Measurements from ENCODE around the gene SPOCD1.
A peak's percentile ranks its signal among the peaks of the same experiment; 100 is the strongest.

Gene SPOCD1

DNA sequence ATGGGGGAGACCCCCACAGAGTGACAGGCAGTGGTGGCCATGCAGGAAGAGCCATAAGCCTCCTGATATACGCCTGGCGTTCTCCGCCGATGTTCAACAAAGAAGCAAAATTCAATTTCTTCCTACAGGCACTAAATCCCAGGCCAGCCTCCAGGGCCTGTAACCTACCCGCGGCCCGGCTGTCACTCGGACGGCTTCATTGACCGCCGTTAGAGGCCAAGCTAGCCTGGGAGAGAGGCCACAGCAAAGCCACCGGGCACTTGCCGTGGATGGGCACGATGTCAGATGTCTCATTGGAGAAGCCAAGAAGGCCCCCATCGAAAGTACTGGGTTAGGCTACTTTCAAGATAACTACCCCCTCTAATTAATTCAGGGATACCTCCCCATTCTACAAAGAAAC is 61.4 kb downstream of the SPOCD1 start:
- DNase-seq: no peak

DNA sequence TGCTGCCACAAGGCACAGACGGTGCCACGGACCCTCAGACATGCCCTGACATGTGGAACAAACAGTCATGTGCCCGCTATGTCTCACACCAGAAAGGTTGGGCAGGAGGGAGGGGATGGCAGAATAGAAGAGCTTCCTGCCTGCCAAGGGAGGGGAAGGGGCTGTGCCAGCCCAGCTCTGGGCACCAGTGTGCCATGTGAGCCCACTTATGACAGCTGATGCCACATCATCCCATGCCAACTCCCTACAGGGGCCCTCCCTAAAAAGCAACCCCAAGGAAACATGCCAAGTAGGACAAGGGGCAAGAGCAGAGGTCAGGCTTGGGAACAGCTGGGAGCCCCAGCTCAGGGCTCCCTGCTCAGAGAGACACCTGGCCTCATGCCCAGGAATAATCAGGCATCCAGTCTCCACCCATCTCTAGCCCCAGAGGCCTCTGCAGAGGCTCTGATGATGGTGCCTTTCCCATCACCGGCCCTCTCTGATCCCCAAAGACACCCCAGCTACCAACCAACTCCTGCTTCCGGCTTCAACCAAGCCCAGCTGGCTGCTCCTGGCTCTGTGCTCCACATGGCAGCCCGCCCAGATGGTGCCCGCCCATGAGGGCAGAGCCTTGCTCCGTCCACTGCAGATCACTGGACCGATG is 62.0 kb downstream of the SPOCD1 start:
- DNase-seq: no peak

- no peak for DNase-seq
These were observed 62.8 kb downstream of the SPOCD1 start for GRCh38 chr1:31752952-31753475.

- no peak for DNase-seq
These were observed 63.6 kb downstream of the SPOCD1 start for GRCh38 chr1:31752258-31752657.

GRCh38 chr1:31751822-31752241 is 64.0 kb downstream of the SPOCD1 start:
- DNase-seq: no peak

GRCh38 chr1:31750858-31751510 is 64.8 kb downstream of the SPOCD1 start:
- DNase-seq: peak; percentile 52

- no peak for DNase-seq
These were observed 65.8 kb downstream of the SPOCD1 start for GRCh38 chr1:31749785-31750735.

GRCh38 chr1:31748365-31748764 is 67.5 kb downstream of the SPOCD1 start:
- no peak for DNase-seq

GRCh38 chr1:31747304-31747703 is 68.5 kb downstream of the SPOCD1 start:
- no peak for DNase-seq

DNA sequence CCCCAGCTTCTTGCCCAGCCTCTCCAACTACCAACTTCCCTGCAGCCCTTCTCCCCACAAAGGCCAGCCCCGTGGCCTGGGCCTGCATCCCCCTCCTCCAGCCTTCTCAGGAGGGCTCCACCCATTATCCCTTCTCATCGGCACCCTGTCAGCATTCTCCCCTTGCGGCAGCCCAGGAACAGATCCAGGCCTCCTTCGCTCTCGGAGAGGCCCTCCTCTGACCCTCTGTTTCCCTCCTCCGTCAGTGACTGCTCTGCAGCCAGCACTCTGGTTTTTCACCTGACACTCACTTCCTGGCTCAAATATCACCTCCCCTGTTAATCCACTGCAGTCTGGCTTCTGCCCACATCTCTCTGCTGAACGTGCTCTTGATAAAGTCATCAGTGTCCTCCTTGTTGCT is 69.1 kb downstream of the SPOCD1 start:
- no peak for DNase-seq

DNA sequence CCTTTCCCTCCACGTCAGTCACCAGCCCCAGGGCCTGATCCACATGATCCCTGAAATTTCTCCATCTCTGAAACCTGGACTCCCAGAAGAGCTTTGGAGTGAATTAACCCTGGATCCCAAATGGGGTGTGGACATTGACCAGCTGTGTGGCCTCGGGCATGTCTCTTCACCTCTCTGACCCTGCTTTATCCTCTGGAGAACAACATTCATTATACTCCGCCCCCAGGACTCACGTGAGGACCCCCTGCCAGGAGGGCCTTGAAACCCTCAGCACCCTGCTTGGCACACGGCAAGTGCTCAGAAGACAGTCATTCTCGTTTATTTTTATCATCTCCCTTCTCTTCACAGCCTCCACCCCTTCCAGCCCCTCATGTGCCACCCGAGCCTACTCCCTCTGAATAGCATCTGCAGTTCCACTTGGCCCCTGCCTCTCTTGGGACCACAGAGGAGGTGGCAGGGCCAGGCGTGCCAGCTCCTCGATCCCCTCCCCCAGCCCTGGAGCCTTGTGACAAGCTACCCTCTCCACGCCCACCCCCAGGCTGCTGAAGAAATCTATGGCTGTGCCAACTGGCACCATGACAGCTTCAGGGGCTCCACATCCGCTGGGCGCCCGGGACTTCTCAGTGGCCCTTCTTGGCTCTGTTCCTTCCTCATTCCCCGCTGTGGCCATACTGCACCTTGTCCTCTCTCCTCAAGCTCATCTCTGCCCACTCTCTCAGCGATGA is 69.7 kb downstream of the SPOCD1 start:
- no peak for DNase-seq

DNA sequence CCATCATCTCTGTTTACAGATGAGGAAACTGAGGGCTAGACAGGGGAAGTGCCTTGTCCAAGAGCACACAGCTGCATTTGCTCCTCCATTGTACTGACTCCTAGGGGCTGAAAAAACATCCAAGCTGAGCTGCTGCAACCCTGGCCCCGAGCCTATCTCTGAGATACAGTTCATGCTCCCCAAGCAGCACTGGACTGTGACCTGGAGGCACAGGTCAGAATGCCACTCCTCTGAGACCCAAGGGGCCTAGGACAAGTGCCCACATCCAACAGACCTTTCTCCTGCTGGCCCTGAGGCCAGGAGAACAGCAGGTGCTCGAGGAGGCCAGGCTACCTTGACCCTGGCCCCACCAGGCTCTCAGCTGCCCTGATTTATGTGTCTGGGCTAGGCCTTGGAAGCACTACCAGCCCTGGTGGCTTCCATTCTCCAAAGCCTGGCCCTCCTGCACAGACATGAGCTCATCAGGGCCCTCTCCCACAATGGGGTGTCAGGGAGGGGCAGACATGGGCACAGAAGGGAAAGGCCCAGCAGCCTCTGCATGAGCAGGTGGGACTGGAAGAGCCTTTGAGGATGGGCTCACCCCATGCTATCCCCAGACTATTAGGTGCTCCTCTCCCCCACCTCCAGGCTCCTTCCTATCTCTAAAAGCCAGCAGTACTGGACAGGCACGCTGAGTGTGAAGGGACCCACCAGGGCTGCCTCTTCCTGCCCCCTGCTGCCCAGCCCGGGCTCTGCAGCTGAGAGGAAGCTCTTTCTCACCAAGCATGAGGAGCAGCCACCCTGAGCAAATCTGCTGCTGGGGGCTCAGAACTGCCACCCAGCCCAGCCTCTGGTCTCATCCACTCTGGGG is 70.5 kb downstream of the SPOCD1 start:
- DNase-seq: peak; percentile 59

- peak; percentile 28 for DNase-seq
These were observed 71.5 kb downstream of the SPOCD1 start for GRCh38 chr1:31744165-31744888.

DNA sequence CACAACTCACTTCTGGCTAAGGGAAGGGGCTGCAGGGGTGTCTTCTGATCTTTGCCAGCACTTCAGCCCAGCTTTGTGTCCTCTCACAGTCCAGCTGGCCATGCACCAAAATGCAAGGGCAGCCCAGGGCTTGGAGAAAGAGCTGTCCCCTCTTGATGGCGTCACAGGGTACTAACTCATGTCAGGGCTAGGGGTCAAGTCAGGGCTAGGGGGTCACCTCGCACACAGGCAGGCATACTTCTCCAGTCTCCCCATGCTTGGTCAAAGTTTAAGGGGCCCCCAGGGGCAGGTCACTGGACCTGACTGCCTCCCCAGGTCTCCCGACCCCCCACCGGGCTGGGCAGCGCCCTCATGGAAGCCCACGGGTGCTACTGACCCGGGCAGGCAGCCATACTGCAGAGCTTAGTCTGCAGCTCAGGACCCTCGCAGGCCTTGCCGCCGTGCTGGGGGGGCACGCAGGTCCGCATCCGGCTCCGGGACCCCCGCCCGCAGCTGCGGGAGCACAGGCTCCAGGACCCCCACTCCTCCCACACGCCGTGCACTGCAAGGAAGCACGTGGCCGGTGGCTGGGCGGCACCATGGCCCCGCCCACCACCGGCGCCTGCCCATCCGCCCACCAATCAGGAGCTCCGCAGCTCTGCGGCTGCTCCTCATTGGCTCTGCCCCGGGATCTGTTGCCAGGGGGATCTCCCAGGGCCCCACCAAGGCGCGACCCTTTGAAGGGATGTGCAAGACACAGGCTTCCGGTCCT is 73.2 kb downstream of the SPOCD1 start:
- DNase-seq: no peak
